ENCODE measurements around the gene GALNT18.
A peak's percentile ranks its signal among the peaks of the same experiment; 100 is the strongest.

The GALNT18 gene

DNA sequence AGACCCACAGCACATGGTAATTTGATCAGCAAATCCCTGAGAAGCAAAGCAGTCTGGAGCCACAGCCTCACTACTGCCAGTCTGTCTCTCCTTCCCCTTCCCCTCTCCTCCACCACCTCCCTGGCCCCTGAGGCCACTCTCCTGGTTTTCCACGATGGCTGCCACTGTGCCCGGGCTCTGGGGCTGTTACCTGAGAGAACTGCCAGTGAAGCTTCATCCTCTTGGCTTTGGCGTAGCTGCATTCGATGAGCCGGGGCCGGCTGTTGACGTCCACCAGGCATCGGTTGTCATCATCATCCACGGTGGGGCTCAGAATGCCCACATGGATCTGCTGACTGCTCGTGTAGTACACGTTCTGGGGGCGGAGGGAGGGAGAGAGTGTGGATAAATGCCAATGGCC lies 329.0 kb downstream of the GALNT18 start:
- no peak for DNase-seq

DNA sequence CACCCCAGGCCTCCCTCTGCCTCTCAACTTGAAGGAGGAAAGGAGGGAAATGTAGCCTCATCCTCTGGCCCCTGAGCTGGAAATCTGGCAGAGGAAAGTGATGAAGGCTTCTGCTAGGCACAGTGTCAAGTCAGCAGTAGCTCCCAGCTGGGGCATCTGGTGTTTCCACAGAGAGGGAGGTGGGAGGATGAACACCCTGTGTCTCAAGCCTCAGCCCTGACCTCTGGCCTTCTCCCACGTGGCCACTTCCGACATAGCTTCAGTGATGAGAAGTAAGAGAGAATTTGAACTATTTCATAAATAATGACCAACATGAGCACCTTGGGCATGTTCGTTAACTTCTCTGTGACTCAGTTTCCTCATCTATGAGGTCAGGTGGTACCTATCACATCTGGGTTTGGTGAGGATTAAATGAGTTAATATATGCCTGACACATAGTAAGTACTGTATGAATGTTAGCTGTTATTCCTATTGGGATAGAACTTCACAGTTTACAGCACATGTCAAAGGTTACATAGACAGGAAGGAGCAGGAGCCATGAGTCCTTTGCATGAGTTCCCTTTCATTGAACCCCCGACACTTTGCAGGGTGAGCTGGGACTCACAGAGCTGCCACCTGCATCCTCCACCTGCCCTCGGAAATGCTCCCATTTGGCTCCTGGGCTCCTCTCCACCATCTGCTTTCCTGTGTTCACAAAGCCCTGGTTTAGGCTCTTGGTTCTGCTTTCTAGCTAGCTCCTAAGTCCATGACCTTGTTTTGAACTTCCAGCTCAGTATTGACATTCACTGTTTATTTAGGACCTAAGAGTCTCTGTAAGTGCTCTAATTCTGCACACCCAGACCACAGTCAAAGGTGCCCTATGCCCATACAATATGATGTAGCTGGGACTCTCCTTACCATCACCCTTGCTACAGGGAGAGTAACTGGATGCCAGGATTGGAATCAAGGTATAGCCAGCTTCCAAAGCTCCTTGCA lies 330.5 kb downstream of the GALNT18 start:
- DNase-seq: no peak

DNA sequence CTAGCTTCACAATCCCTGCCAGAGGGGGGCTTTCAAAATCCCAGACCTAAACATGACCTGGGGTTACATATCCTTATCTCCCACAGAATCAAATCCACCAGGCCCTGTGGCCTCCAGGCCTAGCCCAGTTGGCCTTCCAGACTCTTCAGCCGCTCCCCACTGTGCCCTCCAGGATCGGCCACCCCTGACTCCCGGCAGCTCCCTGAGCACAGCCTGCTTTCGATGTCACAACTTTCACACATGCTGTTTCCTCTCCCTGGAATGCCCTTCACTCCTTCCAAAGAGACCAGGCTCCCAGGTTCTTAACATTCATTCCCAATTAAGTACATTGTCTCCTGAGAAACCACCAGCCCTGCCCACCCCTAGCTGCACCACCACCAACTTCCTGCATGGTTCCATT lies 331.5 kb downstream of the GALNT18 start:
- DNase-seq: no peak

DNA sequence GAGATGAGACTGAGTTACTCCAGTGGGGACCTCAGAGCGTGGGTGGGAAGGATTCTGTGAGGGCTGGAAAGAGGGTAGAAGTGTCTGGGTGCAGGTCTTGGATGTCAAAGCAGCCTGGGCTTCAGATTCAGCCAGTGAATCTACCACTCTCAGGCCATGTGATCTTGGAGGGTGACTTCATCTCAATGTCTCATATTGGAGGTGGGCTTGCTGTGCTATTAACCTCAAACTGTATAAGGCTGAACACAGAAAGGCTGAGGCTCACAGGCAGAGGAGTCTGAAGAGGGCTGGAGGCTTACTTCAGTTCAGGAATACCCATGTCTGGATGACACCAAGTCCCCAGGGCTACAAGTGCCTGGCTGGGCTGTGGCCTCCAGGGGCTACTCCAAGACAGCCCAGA lies 332.1 kb downstream of the GALNT18 start:
- DNase-seq: no peak

DNA sequence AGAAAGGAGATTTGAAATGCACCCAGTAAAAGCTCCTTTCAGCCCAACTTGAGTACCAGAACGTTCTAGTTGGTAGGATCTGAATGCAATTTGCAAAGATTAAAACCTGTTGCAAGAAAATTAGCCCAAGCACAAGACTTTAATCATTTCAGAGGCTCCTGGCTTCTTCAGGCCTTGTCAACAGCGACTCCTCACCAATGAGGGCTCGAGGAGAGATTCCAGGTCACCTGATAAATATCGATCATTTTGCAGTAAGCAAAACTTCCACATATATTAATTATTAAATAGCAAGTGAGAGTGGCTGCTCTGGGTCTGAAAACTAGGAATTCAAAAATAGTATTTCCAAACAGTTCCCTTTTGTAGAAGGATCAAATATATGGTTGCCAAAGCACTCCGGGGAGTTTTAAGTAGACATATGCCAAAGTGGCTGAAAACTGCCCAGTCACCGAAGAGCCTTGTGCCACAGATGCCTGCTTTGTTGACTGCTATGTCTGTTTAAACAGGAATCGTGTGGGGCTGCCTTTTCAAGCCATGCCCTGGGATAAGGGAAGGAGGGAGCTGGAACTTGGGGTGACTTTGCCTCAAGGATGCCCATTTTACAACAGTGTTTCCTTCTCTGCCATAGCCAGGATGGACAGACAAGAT lies 332.7 kb downstream of the GALNT18 start:
- DNase-seq: no peak

DNA sequence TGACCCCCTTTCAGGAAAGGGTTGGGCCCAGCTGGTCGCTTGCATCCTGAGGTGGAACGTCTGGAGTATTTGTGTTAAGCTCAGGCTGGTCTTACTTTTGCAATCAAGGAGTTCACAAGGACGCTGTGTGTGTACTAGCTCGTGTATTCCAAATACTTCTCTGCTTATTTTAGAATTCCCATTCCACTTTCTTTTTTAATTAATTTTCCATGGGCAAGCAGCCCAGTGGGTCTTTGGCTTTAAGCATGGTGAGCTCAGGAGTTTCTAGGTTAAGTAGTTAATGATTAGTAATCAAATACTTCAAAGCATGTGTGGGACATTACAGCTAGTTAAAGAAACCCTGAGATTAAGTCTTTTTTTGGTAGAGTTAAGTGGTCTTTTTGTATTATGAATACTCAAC lies 337.3 kb downstream of the GALNT18 start:
- no peak for DNase-seq

DNA sequence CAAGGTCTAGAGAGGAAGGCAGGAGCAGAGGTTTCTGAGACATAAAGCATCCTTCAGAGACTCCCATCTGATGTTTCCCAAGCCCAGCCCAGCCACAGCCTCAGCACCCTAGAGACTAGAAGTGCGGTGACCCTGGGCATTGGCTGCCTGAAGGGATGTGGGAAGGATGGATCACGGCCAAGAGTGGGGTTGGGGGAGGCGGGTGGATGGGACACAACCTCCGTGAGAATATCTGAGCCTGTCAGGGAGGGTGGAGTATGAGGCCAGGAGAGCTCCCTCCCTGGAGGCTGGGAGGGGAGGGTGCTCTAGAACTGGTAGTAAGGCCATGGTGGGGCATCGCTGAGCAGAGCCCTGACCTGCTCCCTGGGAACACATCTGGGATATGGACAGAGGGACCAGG lies 340.2 kb downstream of the GALNT18 start:
- DNase-seq: no peak

DNA sequence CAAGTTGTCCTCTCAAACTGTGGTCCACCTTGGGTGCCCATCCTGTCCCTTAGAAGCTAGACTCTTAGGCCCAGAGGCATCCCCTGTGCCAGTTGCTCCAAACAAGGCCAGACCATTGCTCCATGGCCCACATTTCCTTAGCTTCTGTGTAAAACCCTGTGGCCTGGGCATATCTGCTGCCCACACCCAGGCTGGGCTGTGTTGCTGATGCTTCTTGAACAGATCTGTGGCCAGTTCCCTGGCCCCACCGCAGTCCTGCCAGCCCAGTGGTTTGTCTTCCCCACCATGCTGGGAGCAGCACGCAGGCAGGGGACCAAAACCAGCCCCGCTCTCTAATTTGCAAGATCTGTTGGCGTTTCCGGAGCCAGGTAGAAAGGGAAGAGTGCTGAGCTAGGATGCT lies 341.0 kb downstream of the GALNT18 start:
- no peak for DNase-seq

DNA sequence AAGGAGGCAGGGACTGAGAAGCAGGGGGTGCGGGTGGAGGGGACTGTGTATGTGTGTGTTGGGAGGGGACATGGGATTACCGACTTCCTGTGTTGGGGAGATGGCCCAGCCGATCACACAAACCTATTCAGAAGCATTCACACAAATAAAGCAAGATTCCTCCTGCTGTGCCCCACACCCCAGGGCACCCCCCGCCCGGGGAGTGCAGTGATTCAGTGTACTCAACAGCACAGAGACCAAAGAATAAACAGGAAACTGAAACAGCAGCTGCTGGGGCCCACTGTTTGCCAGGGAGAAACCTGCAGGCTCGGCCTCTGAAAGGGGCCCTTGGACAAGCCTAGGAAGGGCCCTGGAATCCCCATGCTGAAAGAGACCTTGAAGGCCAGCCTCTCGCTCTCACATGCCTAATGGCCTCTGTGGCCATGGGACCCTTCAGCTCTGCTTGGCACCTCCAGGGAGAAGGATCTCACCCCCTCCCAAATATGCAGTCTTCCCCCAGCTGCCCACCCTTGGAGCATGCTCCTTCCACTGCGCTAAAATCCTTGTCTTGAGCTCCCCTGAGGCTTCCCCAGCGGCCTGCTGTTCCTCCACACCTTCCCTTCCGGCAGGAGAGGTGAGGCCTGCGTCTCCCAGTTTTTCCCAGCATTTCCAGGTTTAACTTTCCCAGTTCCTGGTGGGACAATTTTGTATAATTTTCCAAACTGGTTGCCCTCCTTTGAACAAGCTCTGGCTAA lies 341.7 kb downstream of the GALNT18 start:
- DNase-seq: no peak

DNA sequence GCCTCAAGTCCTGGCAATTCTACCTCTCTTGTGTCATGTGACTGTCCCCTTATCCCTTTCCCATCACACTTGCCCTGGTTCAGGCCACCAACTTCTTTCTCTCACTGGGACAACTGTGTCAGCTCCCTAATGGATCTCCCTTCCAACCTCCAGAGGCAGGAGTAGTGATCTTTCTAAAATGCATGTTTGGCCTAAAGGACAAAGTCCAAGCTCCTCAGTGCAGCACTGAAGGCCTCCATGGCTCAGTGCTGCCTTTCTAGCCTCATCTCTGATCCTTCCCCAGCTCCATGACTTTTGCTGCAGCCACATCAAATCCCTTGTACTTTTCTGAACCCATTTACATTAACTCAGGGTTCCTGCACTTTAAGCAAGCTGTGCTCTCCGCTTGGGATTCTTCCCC lies 349.6 kb downstream of the GALNT18 start:
- no peak for DNase-seq

DNA sequence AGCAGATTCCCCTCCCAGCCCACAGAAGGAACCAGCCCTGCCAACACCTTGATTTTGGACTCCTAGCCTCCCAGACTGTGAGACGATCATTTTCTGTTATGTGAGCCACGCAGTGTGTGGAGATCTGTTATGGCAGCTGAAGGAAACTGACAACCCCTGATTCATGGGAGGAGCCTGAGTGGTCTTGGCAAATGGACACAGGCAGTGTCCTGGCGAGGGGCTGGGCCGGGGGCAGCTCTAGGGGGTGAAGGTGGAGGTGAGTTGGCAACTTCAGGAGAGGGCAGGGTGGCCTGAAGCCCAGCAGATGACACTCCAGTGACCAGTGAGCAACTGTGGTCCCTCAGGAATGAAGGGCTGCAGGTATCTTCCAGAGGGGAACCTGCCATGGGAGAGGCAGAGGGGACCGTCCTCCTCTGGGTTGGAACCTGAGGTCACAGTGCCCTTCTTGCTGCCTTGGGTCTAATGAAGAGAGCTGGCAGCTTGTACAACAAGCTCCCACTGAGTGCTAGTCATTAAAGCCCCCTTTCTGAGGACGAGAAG lies 351.5 kb downstream of the GALNT18 start:
- no peak for DNase-seq

DNA sequence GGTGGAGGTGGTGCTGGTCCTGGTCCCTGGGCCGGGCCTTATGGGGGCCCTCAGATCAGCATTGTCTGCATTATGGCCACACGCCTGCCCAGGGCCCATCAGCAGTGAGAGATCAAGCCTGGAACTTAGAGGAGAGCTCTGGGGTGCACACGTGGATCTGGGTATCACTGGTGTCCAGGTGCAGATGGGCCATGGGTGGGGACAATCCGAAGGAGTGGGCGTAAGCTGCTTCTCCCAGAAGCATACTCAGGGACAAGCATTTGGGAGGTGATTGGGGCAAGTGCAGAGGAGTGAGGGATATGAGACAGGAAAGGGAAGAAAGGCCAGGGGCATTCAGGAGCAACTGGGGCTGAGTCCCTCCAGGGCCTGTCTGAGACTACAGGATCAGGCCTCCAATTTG lies 353.1 kb downstream of the GALNT18 start:
- DNase-seq: no peak

DNA sequence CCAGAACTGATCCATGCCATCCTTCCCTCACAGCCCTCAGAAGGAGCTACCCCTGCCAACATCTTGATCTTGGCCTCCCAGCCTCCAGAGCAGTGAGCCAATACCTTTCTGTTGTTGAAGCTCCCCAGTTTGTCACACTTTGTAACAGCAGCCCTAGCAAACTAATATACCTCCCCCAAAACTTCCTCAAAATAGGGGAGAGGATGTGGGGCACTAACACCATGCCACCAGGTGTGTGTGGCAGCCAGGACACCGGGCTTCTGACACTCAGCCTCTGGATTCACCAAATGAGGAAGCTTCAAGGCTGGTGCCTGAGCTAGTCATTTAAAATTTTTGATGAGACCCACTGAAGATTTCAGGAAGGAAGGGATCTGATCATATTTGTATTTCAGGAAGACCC lies 353.7 kb downstream of the GALNT18 start:
- DNase-seq: no peak

DNA sequence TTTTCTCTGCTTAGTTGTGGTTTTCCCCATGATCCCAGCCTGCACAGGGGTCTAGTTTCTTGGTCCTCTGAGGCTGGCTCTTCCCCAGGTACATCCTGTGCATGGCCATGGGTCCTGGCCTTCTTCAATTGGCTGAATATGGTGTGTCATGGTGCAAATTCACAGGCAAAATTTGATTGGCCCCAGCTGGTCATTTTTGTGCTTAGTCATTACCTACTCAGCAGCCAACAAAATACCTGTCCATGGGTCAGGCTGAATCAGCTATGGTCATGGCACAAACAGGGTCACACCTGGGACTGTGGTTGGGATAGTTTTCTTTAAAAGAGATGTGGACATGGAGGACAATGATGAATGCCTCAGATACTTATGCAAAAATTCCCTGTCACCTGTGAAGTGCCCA lies 354.5 kb downstream of the GALNT18 start:
- DNase-seq: no peak

DNA sequence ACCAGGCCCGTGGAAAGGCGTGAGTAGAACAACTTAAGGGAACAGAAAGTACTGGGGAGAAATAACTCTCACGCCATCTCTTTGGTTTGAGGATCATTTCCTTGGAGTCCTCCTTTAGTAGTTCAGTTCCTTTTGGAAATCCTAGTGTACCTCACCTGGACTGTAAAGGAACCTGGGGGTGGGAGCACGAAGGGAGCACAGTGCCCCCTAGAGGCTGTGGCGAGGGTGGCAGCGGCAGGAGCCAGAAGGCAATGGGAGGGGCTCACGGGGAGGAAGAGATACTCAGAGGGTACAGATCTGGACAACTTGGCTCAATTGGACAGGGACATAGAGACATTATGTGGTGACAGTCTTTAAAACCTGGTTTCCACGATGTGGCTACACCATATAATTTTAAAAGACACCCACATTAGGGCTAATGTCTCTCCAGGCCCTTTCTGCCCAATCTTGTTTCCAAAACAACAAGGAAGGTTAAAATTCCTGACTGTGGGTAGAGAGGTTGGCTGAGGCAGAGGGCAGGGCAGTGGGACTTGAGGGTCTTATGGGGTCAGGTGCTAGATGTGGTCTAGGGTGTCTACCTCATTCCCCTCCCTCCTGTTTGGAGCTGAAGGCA lies 355.7 kb downstream of the GALNT18 start:
- DNase-seq: peak; percentile 85

DNA sequence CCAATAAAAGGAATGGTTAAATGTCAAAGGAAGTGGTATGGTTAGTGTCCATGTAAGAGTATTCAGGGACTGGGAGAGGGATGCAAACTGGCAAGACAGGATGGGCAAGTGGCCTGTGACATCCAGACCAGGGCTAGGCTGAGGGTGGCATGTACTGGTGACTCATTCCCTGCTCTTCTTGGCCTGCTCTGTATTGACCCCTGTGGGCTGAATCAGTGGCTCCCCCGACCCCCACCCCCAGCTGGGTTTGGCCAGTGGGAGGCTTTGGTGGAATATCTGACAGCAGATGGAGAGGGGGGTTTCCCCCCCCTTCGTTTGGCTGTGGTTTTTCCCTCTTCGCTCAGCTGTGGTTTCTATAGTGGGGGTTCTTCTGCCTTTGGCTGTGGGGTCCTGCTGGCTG lies 356.5 kb downstream of the GALNT18 start:
- no peak for DNase-seq

DNA sequence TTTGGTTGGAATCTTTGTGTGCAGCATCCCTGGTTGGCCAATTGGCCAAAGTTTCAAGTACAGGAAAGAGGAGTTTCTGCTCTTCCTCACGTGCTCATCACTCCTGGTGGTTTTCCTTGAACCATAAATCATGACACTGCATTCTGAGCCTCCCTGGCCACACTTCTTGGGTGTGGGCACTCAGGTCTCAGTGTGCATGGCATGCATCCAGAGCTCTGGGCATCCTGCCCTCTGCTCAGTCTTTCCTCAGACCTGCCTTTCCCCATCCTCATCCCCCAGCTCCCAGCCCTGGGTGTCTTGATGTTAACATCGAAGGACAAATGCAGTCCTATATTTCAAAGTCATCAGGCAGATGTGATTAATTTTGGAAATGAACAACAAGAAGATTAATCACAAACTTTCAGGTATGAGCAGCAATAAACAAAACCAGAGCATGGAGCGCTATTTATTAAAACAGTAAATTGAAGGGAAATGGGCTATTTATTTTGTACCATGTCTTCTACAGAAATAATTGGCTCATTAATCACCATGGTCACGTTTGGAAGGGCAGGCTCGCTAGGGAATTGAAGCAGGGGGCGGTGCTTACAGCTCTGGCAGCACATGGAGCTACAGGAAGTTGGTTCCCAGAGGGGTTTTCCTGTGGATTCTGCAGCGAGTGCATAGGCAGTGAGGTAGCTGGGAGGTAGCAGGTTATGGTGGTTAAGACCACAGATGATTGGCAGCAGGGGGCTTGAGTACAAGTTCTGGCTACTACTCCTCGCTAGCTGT lies 358.4 kb downstream of the GALNT18 start:
- DNase-seq: no peak

DNA sequence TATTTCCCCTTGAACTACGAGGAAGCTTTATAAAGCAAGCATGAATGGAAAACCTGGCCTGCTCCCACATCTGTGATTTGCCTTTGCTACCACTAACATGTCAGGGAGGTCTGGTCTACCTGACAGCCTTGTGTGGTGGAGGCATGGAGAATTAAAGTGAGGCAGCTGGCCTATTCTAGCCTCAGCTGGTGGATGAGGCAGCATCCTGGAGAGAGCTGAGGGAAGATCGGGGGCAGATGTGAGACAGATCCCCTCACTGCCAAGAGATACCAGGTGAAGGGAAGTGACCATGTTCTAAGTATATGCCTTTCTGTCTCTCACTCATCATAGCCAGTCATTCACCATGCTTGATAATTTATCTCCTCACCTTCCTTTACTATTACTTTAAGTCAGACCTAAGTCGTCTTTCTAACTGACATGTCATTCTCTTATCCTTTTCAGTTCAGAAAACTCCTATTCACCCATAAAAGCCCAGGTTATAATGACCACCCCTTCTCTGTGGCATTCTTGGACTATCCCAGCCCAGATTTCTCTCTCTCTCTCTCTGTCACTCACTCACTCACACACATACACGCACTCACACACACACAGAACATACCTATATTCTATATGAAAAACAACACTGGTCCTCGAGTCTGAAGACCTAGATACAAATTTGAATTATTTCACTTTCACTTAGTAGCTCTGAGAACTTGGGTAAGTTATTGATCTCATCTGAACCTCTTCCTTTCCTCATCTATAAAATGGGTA lies 359.5 kb downstream of the GALNT18 start:
- no peak for DNase-seq

DNA sequence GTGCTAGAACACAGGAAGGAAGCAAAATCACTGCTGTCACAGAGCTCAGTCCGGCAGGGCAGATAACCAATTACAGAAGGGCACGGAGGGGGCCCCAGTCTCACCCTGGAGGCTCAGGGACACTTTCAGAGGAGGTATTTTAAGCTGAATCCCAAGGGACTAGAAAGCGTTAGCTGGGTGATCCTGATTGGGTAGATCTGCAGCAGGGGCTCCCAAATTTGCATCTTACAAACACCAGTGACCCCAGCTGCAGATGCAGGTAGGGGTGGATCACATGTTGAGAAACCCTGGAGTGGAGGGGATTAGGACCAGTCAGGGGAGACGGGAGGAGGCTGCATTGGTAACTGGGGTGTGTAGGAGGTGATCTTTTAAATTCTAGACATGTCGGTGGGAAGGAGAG lies 360.2 kb downstream of the GALNT18 start:
- no peak for DNase-seq

DNA sequence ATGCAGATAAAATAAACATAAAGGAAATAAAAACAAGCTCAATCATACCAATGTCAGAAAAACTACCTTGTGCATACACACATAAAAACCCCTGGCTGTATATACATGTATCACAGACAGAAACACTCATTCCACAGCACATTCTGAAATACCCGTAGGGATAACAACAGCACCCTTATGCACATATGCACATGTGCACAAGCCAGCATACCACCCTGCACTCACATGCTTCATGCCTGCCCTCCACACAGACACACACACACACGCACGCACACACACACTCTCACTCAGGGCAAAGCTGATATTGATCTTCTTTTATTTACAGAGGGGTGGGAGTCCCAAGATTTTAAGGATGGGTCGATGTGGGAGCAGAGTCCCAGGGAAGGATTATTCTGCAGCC lies 360.9 kb downstream of the GALNT18 start:
- no peak for DNase-seq

DNA sequence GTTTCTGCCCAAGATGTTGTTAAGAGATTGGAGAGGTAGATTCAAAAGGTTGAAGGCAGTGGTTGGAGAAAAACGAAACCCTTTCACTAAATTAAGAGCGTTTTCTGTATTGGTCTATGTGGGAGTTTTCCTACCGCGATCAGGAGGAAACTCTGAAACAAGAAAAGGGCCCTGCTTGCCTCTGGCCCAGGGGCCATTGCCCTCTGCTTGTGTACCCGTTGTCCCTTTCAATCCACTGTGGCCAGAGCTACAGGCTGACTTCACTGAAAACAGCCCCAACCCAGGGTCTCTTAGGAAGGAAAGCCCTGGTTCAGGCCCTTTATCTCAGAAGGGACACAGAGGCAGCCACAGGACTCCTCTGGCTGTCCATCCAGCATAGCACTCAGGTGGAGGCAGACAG lies 367.8 kb downstream of the GALNT18 start:
- no peak for DNase-seq

Data from stimulated activated CD8-positive, alpha-beta memory T cell treated with anti-CD3 and anti-CD28 coated beads, Interleukin-4, amount 100 ng/mL, for 48 hours (primary cell).